Muscle layer of duodenum (tissue), 2 donors: ENCODE data around the gene LILRA5.
"Not testable (repeated sequence)": the region's sequence is repeated elsewhere in the genome, so short reads cannot be mapped to it uniquely, and the experiment has no call there.

Experiments used
- H3K27ac ChIP-seq: one replicate; pipeline ENCODE4 v1.7.0; 2013; ENCODE audit warnings: mild to moderate bottlenecking, low read length
- H3K27me3 ChIP-seq: one replicate; pipeline ENCODE4 v1.7.0; 2013; ENCODE audit warnings: low read depth, mild to moderate bottlenecking, control low read depth, low read length
- H3K36me3 ChIP-seq, 2 donors: one replicate each; pipeline ENCODE4 v1.7.0; 2013; ENCODE audit warnings: low read length in 2 of 2, control low read depth in 1 of 2, mild to moderate bottlenecking in 1 of 2; ENCODE audit not compliant: insufficient read depth in 2 of 2, control insufficient read depth in 1 of 2
- H3K4me1 ChIP-seq, 2 donors: one replicate each; pipeline ENCODE4 v1.7.0; 2013; ENCODE audit warnings: low read length in 2 of 2, mild to moderate bottlenecking in 2 of 2, control low read depth in 1 of 2, moderate library complexity in 1 of 2; ENCODE audit not compliant: insufficient read depth in 2 of 2, control insufficient read depth in 1 of 2
- H3K4me3 ChIP-seq, 2 donors: one replicate each; pipeline ENCODE4 v1.7.0; 2013; ENCODE audit warnings: low read length in 2 of 2, low read depth in 1 of 2, mild to moderate bottlenecking in 1 of 2
- H3K9me3 ChIP-seq, 2 donors: one replicate each; pipeline ENCODE4 v1.7.0; 2013; ENCODE audit warnings: low read length in 2 of 2, control low read depth in 1 of 2, mild to moderate bottlenecking in 1 of 2; ENCODE audit not compliant: control insufficient read depth in 1 of 2
- donor health status: healthy.

LILRA5 gene

GRCh38 chr19:54280025-54280424 lies 32.9 kb downstream of the LILRA5 start:
- peak overlapping the region in 1 of 2 donors; percentile 44 for H3K4me3 ChIP-seq
- H3K9me3 ChIP-seq, H3K27me3 ChIP-seq, H3K4me1 ChIP-seq, H3K27ac ChIP-seq, H3K36me3 ChIP-seq: not testable (repeated sequence)

GRCh38 chr19:54279406-54279962 lies 33.5 kb downstream of the LILRA5 start:
- Histone ChIP-seq H3K4me1 (no peaks in the 10 kb centered on the region), H3K27me3 (peaks cover 6% of the 10 kb centered on the region)

GRCh38 chr19:54278571-54279195 lies 34.3 kb downstream of the LILRA5 start:
- not testable (repeated sequence) for H3K36me3 ChIP-seq, H3K9me3 ChIP-seq, H3K27me3 ChIP-seq, H3K27ac ChIP-seq, H3K4me3 ChIP-seq, H3K4me1 ChIP-seq

More at GRCh38 chr19:54279406-54279962, 33.5 kb downstream of the LILRA5 start:
- H3K9me3 ChIP-seq: no peaks in the 10 kb centered on the region
- H3K27ac ChIP-seq: no peak overlapping the region
- no peaks in the 10 kb centered on the region for H3K36me3 ChIP-seq
- peak overlapping the region in 1 of 2 donors; percentile 44 for H3K4me3 ChIP-seq

GRCh38 chr19:54278056-54278455 lies 34.9 kb downstream of the LILRA5 start:
- H3K9me3 ChIP-seq, H3K4me1 ChIP-seq, H3K27me3 ChIP-seq, H3K4me3 ChIP-seq, H3K27ac ChIP-seq, H3K36me3 ChIP-seq: not testable (repeated sequence)

GRCh38 chr19:54277111-54277615 lies 35.8 kb downstream of the LILRA5 start:
- H3K36me3 ChIP-seq, H3K4me3 ChIP-seq, H3K9me3 ChIP-seq, H3K4me1 ChIP-seq, H3K27ac ChIP-seq, H3K27me3 ChIP-seq: not testable (repeated sequence)

GRCh38 chr19:54275951-54276350 lies 37.0 kb downstream of the LILRA5 start:
- H3K27me3 ChIP-seq: no peaks in the 10 kb centered on the region
- no peak overlapping the region for H3K27ac ChIP-seq
- no peak overlapping the region for H3K4me3 ChIP-seq
- H3K4me1 ChIP-seq: no peaks in the 10 kb centered on the region
- H3K9me3 ChIP-seq: no peaks in the 10 kb centered on the region
- H3K36me3 ChIP-seq: no peaks in the 10 kb centered on the region

GRCh38 chr19:54274516-54274915 lies 38.5 kb downstream of the LILRA5 start:
- H3K4me1 ChIP-seq, H3K27me3 ChIP-seq, H3K9me3 ChIP-seq, H3K36me3 ChIP-seq, H3K27ac ChIP-seq, H3K4me3 ChIP-seq: not testable (repeated sequence)

GRCh38 chr19:54273821-54274220 lies 39.1 kb downstream of the LILRA5 start:
- no peaks in the 10 kb centered on the region for H3K36me3 ChIP-seq
- no peaks in the 10 kb centered on the region for H3K4me1 ChIP-seq
- no peak overlapping the region for H3K4me3 ChIP-seq
- no peaks in the 10 kb centered on the region for H3K9me3 ChIP-seq
- no peaks in the 10 kb centered on the region for H3K27me3 ChIP-seq
- no peak overlapping the region for H3K27ac ChIP-seq

GRCh38 chr19:54272181-54272580 lies 40.8 kb downstream of the LILRA5 start:
- H3K4me3 ChIP-seq, H3K27me3 ChIP-seq, H3K27ac ChIP-seq, H3K4me1 ChIP-seq, H3K9me3 ChIP-seq, H3K36me3 ChIP-seq: not testable (repeated sequence)

- not testable (repeated sequence) for H3K36me3 ChIP-seq, H3K27ac ChIP-seq, H3K4me1 ChIP-seq, H3K9me3 ChIP-seq, H3K27me3 ChIP-seq, H3K4me3 ChIP-seq
Observed at GRCh38 chr19:54271587-54271986, 41.4 kb downstream of the LILRA5 start.

GRCh38 chr19:54271106-54271505 lies 41.9 kb downstream of the LILRA5 start:
- no peaks in the 10 kb centered on the region for H3K36me3 ChIP-seq
- H3K27me3 ChIP-seq: no peaks in the 10 kb centered on the region
- no peak overlapping the region for H3K4me3 ChIP-seq
- no peaks in the 10 kb centered on the region for H3K4me1 ChIP-seq
- no peak overlapping the region for H3K27ac ChIP-seq
- H3K9me3 ChIP-seq: no peaks in the 10 kb centered on the region

GRCh38 chr19:54268936-54269335 lies 44.0 kb downstream of the LILRA5 start:
- Histone ChIP-seq H3K27me3 (no peaks in the 10 kb centered on the region), H3K36me3 (no peaks in the 10 kb centered on the region), H3K9me3 (no peaks in the 10 kb centered on the region), H3K4me3 (no peak overlapping the region), H3K4me1 (no peaks in the 10 kb centered on the region), H3K27ac (no peak overlapping the region)
